ENCODE data around the gene RPS15. TPM values are rescaled to one million over a fixed set of nuclear protein-coding genes. Genes with fewer than 3 reads are reported as not detected.
"Not testable (repeated sequence)": the region's sequence is repeated elsewhere in the genome, so short reads cannot be mapped to it uniquely, and the experiment has no call there.

The RPS15 gene
- total RNA-seq, 2 donors from 2014 or later, result 714 to 737 TPM

- DNase-seq (no peak), ATAC-seq (no peak)
- intact Hi-C loops (cut with DNase I), result no loop called here
Measured at GRCh38 chr19:1471515-1472160, 33.4 kb downstream of the RPS15 start.

- intact Hi-C loops (cut with DNase I), result no loop called here
- DNase-seq (no peak), ATAC-seq (no peak)
Measured at GRCh38 chr19:1472231-1473084, 34.3 kb downstream of the RPS15 start.

GRCh38 chr19:1473085-1473851 is 35.1 kb downstream of the RPS15 start:
- no peak for ATAC-seq
- DNase-seq, result no peak
- intact Hi-C loops (cut with DNase I), result no loop called here

- ATAC-seq (no peak), DNase-seq (no peak)
- intact Hi-C loops (cut with DNase I), result no loop called here
Measured at GRCh38 chr19:1474011-1474764, 36.0 kb downstream of the RPS15 start.

GRCh38 chr19:1474765-1475351 is 36.7 kb downstream of the RPS15 start:
- no peak for DNase-seq
- intact Hi-C loops (cut with DNase I), result no loop called here
- no peak for ATAC-seq

GRCh38 chr19:1475751-1476437 is 37.7 kb downstream of the RPS15 start:
- intact Hi-C loops (cut with DNase I), result no loop called here
- ATAC-seq, result no peak
- DNase-seq, result no peak

- DNase-seq; intact Hi-C loops (cut with DNase I); ATAC-seq: not testable (repeated sequence)
Measured at GRCh38 chr19:1477056-1477455, 38.9 kb downstream of the RPS15 start.

- ATAC-seq, result peak; percentile 97 to 98
- intact Hi-C loops (cut with DNase I), result no loop called here
- DNase-seq, result peak; percentile 96
Measured at GRCh38 chr19:1478934-1479707, 40.9 kb downstream of the RPS15 start, which contains the start of gene C19orf25. C19orf25 (minus strand) TSS chr19:1479215; CDS start chr19:1478903, 312 bp downstream.

- no peak for ATAC-seq
- DNase-seq, result no peak
- intact Hi-C loops (cut with DNase I), result no loop called here
Measured at GRCh38 chr19:1481224-1481892, 43.2 kb downstream of the RPS15 start.

- peak; percentile 30 for DNase-seq
- intact Hi-C loops (cut with DNase I), result no loop called here
- ATAC-seq, result no peak
Measured at GRCh38 chr19:1481893-1482360, 43.7 kb downstream of the RPS15 start.

GRCh38 chr19:1482361-1483130 is 44.4 kb downstream of the RPS15 start:
- intact Hi-C loops (cut with DNase I), result no loop called here
- DNase-seq (peak; percentile 20), ATAC-seq (no peak)

GRCh38 chr19:1483131-1483978 is 45.2 kb downstream of the RPS15 start:
- intact Hi-C loops (cut with DNase I), result no loop called here
- ATAC-seq, result no peak
- peak; percentile 23 for DNase-seq

- DNase-seq (peak; percentile 15), ATAC-seq (no peak)
- intact Hi-C loops (cut with DNase I), result no loop called here
Measured at GRCh38 chr19:1483979-1484428, 45.8 kb downstream of the RPS15 start.

GRCh38 chr19:1486720-1487575 is 48.8 kb downstream of the RPS15 start:
- ATAC-seq (no peak), DNase-seq (no peak)
- intact Hi-C loops (cut with DNase I), result no loop called here

Data from left cardiac atrium (tissue), 4 donors.